HG02885 (cell line): Measurements from ENCODE around the gene PEX7.
"Not testable (repeated sequence)": the region's sequence is repeated elsewhere in the genome, so short reads cannot be mapped to it uniquely, and the experiment has no call there.

ENCODE experiments used
- ATAC-seq: cut with Tn5 transposase; IDR thresholded peaks from one replicate; pipeline ENCODE4 v1.9.1; 2021; ENCODE audit warnings: mild to moderate bottlenecking; ENCODE audit not compliant: unreplicated experiment, poor library complexity

PEX7 gene

DNA sequence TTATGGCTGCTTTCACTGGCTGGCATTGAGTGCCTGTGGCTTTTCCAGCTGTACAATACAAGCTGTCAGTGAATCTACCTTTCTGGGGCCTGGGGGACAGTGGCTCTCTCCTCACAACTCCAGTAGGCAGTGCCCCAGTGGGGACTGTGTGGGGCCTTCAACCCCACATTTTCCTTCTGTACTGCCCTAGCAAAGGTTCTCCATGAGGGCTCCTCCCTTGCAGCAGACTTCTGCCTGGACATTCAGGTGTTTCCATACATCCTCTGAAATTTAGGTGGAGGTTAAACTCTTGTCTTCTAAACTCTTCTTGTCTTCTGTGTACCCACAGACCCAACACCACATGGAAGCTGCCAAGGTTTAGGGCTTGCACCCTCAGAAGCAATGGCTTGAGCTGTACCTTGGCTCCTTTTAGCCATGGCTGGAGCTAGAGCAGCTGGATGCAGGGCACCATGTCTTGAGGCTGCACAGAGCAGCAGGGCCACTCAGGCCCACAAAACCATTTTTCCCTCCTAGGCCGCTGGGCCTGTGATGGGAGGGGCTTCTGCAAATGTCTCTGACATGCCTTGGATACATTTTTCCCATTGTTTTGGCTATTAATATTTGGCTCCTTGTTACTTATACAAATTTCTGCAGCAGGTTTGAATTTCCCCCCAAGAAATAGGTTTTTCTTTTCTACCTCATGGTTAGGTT lies 9.6 kb downstream of the PEX7 start:
- no peak for ATAC-seq

DNA sequence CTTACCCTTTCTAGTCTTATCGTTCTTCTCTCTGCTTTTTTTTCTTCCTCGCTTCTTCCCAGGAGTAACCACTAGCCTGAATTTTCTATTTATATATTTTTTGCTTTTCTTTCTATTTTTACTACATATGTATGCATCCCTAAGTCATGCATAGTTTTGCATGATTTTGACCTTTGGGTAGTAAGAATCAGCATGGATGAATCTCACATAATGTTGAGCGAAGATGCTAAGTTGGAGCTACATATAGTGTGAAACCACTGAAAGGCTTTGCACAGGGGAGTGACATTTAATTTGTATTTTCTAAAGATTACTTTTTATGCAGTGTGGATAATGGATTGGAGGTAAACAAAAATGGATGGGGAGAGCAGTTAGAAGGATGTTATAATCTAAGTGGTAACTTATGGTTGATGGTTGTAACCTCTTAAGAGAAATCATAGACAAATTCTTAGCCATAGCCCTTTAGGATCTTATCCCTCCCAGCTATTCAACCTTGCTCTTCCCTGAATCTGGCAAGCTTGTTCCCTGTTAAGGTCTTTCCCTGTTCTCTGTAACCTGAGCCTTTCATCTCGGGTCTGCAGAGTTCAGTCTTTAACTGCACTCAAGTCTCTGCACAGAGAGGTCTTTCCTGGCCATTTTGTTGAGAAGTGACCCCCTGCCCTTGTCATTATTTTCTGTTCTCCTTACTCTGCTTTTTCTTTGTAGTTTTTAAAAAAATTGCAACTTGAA lies 18.0 kb downstream of the PEX7 start:
- no peak for ATAC-seq

DNA sequence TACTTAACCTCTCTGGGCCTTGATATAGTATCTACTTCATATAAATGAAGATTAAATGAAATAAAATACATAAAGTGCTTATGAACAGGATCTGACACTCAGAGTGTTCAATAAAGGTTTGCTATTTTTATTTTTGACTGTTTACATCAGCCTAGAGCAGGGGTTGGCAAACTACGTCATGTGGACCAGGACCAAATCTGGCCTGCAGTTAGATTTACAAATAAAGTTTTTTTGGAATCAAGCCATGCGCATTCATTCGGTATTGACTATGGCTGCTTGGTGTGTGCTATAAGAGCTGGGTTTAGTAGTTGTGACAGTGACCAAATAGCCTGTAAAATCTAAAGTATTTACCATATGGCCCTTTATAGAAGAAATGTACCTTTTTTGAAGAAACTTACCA lies 20.8 kb downstream of the PEX7 start:
- ATAC-seq: no peak

DNA sequence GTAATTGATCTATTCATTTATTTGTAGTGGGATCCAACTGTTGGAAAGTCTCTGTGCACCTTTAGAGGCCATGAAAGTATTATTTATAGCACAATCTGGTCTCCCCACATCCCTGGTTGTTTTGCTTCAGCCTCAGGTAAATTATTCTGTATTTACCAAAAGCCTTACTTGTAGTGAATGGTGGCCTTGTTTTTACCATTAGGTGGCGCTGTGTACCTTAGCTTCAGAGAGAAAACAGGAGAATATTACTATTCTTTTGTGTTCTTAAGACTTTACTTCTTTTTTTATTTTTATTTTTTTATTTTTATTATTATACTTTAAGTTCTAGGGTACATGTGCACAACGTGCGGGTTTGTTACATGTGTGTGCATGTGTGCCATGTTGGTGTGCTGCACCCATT lies 23.7 kb downstream of the PEX7 start:
- ATAC-seq: no peak

DNA sequence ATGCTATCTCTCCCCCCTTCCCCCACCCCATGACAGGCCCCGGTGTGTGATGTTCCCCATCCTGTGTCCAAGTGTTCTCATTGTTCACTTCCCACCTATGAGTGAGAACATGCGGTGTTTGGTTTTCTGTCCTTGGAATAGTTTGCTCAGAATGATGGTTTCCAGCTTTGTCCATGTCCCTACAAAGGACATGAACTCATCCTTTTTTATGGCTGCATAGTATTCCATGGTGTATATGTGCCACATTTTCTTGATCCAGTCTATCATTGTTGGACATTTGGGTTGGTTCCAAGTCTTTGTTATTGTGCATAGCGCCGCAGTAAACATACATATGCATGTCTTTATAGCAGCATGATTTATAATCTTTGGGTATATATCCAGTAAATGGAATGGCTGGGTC lies 24.1 kb downstream of the PEX7 start:
- ATAC-seq: not testable (repeated sequence)

DNA sequence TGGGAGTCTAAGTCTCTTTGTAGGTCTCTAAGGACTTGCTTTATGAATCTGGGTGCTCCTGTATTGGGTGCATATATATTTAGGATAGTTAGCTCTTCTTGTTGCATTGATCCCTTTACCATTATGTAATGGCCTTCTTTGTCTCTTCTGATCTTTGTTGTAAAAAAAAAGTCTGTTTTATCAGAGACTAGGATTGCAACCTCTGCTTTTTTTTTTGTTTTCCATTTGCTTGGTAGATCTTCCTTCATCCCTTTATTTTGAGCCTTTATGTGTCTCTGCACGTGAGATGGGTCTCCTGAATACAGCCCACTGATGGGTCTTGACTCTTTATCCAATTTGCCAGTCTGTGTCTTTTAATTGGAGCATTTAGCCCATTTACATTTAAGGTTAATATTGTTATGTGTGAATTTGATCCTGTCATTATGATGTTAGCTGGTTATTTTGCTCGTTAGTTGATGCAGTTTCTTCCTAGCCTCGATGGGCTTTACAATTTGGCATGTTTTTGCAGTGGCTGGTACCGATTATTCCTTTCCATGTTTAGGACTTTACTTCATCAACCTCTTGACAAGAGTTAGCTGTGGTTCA lies 27.7 kb downstream of the PEX7 start:
- not testable (repeated sequence) for ATAC-seq

DNA sequence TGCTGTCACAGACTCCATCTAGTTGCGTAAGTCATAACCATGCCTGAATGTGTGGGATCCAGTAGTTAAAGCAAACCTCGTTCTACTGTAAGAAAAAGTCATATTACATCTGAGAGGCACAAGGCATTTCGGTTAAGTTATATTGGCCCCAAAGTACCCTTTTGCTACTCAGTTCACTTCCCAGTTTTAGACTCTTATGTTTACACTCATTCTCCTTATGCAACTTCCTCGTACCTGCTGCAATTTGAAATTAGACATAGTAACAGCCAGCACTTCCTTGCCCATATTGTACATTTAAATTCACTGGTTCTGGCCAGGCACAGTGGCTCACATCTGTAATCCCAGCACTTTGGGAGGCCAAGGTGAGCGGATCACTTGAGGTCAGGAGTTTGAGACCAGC lies 37.0 kb downstream of the PEX7 start:
- no peak for ATAC-seq

DNA sequence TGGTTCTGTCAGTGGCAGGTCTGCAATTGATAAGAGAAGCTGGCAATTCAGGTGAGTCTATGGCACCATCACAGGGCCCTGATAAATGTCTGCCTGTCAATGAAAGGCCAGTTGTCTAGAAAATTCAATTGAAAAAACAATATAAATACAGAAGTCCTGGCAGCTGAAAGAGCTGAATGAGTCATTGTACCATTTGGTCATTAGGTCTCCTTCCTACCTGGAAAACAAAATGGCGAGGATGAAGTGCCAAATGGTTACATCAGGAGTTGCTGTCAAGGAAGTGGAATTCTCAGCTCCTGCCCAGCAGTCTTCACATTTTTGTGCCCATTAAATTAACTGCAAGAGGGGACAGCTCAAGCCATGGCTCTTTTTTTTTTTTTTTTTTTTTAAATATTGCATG lies 37.7 kb downstream of the PEX7 start:
- ATAC-seq: no peak

DNA sequence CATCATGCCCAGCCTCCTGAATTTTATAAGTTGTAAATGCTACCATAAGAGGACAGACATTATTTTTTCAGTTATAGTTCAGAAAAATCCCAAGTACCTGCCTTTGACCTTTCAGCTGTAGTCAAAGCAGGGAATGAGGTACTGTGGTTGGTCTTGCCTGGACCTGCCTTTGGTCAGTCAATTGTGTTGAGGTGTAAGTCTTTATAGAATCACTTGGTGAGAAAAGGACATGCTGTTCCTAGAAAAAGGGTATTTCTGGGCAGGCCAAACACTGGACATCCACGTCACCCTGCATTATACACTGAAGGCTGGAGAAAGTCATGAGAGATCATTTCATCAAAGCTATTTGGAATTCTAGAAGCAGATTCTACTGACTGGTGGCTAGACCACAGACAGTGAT lies 40.3 kb downstream of the PEX7 start:
- no peak for ATAC-seq

DNA sequence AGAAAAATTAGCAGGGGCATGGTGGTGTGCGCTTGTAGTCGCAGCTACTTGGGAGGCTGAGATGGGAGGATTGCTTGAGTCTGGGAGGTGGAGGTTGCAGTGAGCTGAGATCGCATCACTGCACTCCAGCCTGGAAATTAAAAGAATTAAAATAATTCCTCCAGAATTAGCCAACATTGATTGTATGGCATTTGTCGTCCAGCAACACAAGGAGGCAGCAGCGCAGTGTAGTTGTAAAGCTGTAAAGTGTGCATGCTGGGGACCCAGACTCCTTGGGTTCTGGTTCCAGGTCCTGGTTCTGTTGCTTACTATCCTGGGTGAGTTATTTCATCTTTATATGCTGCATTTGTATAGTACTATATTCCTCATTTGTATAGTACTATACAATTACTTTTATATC lies 41.4 kb downstream of the PEX7 start:
- no peak for ATAC-seq

DNA sequence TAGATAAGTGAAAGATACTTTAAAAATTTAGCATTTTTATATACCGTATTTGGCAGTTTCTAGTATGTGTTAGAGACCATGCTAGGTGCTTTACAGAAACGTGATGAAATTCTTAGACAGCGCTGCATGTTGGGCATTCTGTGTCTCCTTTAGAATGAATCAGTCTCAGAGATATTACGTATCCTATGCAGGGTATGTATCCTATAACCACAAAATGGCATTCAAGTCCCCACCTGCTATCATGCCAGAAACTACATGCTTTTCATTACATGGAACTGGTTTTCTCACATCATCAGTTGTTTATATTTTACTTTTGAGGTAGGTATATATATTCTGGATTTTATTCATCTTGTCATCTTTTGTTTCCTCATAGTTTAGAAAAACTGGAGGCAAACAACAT lies 42.3 kb downstream of the PEX7 start:
- no peak for ATAC-seq

DNA sequence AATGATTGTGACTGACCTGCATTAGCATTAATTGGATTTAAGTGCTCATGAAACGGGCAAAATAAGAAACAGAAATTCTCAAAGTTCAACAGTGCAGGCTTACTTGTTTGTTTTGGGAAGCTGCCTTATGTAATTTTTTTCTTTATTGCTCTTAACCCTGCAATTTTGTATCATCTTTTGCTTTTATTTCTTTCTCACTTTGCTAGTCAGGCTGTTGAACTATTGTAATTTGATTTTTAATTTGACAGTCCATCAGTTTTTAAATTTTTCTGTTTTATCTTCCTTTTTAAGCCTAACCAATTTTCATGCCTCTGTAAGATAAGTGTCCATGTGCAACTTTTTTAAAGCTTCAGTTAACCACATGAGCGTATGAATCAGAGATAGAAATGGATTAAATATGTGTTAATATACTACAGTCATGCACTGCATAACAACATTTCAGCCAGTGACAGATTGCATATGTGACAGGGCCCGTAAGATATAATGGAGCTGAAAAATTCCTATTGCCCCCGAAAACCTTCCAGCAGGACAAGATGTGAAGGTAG lies 44.6 kb downstream of the PEX7 start:
- no peak for ATAC-seq

DNA sequence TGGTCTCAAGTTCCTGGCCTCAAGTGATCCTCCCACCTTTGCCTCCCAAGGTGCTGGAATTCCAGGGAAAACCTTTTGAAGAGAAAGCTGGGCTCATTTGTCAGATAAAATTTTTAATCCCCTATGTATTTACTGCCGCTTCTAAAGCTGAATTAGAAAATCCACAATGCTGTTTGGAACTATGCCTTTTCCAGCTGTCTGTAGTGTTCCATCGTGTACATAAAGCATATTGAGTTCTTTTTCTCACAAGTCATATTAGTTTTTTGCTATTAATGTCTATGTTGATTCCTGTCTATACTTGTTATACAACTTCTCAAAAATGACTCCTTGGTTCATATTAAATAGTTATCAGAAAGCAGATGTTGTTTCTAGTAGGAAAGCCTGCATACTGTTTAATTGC lies 47.1 kb downstream of the PEX7 start:
- no peak for ATAC-seq

DNA sequence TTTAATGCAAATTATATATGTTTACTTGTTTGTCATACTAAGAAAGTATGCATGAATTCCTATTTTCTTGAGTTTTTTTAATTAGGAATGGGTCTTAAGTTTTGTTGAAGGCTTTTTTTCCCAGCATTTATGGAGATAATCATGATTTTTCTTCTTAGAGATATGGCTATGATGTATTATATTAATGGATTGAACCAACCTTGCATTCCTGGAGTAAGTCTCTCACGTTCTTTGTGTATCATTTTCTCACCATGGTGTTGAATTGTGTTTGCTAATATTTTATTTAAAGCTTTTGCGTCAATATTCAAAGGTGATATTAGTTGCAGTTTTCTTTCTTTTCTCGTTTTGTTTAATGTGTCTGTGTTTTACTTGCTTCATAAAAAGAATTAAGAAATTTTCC lies 51.4 kb downstream of the PEX7 start:
- no peak for ATAC-seq

DNA sequence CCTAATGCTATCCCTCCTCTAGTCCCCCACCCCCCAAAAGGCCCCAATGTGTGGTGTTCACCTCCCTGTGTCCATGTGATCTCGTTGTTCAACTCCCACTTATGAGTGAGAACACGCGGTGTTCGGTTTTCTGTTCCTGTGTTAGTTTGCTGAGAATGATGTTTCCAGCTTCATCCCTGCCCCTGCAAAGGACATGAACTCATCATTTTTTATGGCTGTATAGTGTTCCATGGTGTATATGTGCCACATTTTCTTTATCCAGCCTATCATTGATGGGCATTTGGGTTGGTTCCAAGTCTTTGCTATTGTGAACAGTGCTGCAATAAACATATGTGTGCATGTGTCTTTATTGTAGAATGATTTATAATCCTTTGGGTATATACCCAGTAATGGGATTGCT lies 54.1 kb downstream of the PEX7 start:
- not testable (repeated sequence) for ATAC-seq

DNA sequence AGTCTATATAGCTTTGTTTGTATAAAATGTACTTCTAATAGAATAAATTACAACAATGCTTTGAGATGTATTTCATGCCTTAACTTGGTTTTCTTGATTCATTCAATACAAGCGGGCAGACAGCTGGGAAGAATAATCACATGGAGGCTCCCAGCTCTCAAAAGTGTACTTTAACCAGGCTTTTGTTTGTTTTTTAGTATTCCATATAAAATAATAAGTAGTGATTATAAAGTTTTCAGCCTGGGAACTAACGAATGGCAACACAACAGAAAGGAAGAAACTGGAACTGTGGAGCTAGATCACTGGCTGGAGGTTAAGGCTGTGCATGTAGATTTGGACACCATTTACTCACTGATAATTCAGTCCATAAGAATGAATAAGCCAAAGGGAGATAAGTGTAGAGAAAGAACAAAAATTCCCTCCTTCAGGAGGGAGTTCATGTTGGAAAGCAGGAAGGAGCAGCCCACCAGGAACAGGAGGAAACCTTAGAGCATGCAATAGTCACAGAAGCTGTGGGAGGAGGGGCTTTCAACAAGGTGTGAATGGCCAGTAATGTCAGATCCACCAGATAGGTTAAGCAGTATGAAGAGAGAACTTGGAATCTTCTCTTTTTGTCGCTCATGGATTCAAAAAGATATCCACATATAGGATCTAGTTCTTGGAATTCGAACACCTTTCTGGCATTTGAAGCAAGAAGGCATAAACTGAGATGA lies 58.5 kb downstream of the PEX7 start:
- ATAC-seq: no peak

DNA sequence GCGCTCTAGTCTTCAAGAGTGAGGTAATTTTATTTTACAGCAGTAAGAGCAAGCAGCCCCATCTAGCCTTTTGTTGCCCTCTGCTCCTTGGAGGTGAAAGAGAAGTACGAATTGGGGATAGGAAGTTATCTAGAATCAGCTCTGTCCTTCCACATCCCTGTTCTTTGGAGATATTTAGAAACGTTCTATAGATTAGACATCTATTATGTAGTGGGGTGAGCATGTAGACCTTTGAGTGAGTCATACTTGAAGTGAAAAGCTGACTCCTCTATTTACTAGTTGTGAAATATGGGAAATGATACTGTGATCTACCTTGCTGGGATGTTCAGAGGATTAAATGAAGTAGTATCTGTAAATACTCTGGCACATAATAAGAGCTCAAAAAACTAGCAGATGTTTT lies 63.7 kb downstream of the PEX7 start:
- ATAC-seq: no peak

DNA sequence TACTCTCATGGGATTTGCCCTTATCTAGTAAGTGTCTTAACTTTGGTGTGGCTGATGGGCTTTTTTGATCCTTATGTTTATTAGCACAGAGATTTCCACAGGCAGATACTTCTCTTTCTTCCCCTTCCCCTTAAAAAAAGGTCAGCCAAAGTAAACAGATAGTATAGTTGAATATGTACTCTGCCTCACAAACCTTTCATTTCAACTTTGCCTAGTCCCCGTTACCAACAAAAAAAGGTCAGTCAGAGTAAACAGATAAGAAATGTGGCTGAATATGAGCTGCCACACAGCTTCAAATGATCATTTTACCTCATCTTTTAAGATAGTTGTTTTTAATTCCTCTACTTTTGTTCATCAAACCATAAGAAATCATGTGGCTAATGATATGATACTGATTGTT lies 65.6 kb downstream of the PEX7 start:
- no peak for ATAC-seq

DNA sequence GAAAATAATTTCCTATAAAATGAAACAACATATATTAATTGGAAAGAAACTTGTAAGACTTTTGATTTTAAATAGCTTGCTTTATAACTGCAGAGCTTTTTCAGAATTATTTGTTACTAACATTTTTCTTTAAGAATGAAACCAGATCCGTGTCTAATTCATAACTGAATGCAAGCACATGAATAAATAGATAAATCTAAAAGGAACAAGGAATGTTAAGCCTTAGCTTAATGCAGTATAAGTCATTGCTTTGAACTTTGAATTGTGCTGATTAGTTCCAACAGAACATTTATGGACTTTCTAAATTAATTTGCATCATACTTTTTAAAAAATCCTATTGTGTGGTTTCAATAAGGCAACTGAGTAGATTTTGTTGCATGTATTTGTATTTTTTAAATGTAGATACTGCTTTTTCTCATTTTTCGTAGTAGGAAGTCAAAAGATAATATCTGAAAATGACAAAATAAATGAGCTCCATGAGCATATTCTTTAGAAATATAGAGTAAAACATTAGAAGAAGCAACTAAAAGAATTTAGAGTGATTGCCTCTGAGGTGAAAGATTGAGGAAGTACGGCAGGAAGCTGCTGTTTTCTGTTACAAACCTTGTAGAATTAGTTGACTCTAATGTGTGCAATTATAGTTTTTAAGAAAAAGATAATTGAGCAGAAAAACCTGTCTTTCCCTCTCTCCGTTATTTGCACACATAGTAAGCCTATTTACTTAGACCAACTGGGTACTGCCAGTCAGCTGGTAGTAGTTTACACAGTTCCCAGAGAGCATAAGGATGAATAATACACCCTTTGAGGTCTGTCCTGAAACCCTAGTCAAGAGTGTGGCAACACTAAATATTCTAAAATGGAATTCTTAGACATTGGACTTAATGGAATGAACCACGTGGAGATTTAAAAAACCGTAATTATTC lies 67.1 kb downstream of the PEX7 start:
- no peak for ATAC-seq
